K562 (cell line): ENCODE results near the gene COL16A1. TPM values are rescaled to one million over a fixed set of nuclear protein-coding genes. Genes with fewer than 3 reads are reported as not detected.

Source experiments
- ATAC-seq: fragments of 200-7000 bp; cut with Tn5 transposase; 3 replicates; pipeline ENCODE4 v1.9.1; 2020; ENCODE audit warnings: moderate library complexity
- BruUV-seq: library from RNA; stranded (reverse); fragments of 400-500 nt; replicated peaks from 2 replicates; lab custom pipeline; 2021; lab: Mats Ljungman, UMichigan
- CTCF ChIA-PET: fragments of 300-600 bp; formaldehyde crosslinking; extraction: SDS; loops from one replicate; lab custom pipeline; 2021; ENCODE audit warnings: low intra/inter-chr PET ratio; lab: Yijun Ruan, JAX
- POLR2A ChIA-PET: fragments of 300-600, 350-650 bp; sonication (Branson Sonifier 250); formaldehyde crosslinking; extraction: SDS; loops from one replicate; lab custom pipeline; 2021; ENCODE audit warnings: antibody characterized with exemption, inconsistent platforms; lab: Yijun Ruan, JAX
- DNase-seq, 4 experiments: peaks; one replicate each; pipeline versions ENCODE4 v3.0.0 to v3.0.0-alpha.2; 2011 to 2018; ENCODE audit warnings: low spot score in 3 of 4, mixed read lengths in 3 of 4; ENCODE audit errors: extremely low read depth in 1 of 4
- FAIRE-seq: peaks from 2 replicates; lab custom pipeline; 2011; peaks lifted over from hg19 to GRCh38; lab: Jason Lieb, UNC
- H2AFZ ChIP-seq: 2 replicates; pipeline ENCODE4 v1.6.0; 2011; ENCODE audit warnings: low read depth, low read length, control low read depth, inconsistent platforms
- H3K27ac ChIP-seq: fragments of 200-600 bp; 3 replicates; pipeline ENCODE4 v1.8.0; 2011; ENCODE audit warnings: low read depth, mild to moderate bottlenecking, control low read depth, inconsistent platforms, low read length, moderate library complexity, mixed read lengths; ENCODE audit errors: extremely low read depth
- H3K27me3 ChIP-seq, 2 experiments: fragments of 300-600 bp in 1 of 2; 2 replicates in 1 of 2; 3 replicates in 1 of 2; pipeline versions ENCODE4 v1.6.0 to v1.8.0; 2011; ENCODE audit warnings: inconsistent platforms in 2 of 2, low read length in 2 of 2, mild to moderate bottlenecking in 1 of 2, mixed read lengths in 1 of 2, moderate library complexity in 1 of 2; ENCODE audit not compliant: control insufficient read depth in 2 of 2, insufficient read depth in 2 of 2
- H3K36me3 ChIP-seq: fragments of 300-600 bp; 3 replicates; pipeline ENCODE4 v1.8.0; 2011; ENCODE audit warnings: mild to moderate bottlenecking, low read length, inconsistent platforms; ENCODE audit not compliant: control insufficient read depth, insufficient read depth
- H3K4me1 ChIP-seq, 2 experiments: fragments of 200-600 bp in 1 of 2; replicated peaks in 1 of 2; 2 replicates in 1 of 2; 3 replicates in 1 of 2; pipeline versions ENCODE4 v1.5.1 to v1.8.0; 2011; ENCODE audit warnings: inconsistent platforms in 2 of 2, low read length in 2 of 2, mild to moderate bottlenecking in 1 of 2, mixed read lengths in 1 of 2, moderate library complexity in 1 of 2; ENCODE audit not compliant: control insufficient read depth in 2 of 2, insufficient read depth in 2 of 2
- H3K4me2 ChIP-seq: 2 replicates; pipeline ENCODE4 v1.6.1; 2011; ENCODE audit warnings: low read length, control low read depth, inconsistent platforms, mixed read lengths; ENCODE audit not compliant: insufficient read depth
- H3K4me3 ChIP-seq: fragments of 200-600 bp; sonication (generic), shearing (Covaris generic); 2 replicates; pipeline ENCODE4 v1.5.1; 2016; ENCODE audit warnings: control low read depth, inconsistent platforms
- H3K79me2 ChIP-seq: fragments of 200-600 bp; 3 replicates; pipeline ENCODE4 v1.8.0; 2011; ENCODE audit warnings: low read length, inconsistent platforms; ENCODE audit not compliant: control insufficient read depth, insufficient read depth
- H3K9ac ChIP-seq, 2 experiments: 2 replicates each; pipeline versions ENCODE4 v1.6.0 to v1.6.1; 2011; ENCODE audit warnings: low read depth in 2 of 2, low read length in 2 of 2, control low read depth in 1 of 2, inconsistent platforms in 1 of 2, mild to moderate bottlenecking in 1 of 2, mixed read lengths in 1 of 2; ENCODE audit not compliant: insufficient read depth in 1 of 2
- H3K9me1 ChIP-seq: one replicate; pipeline ENCODE4 v1.6.0; 2011; ENCODE audit warnings: inconsistent platforms, mild to moderate bottlenecking, low read length, moderate library complexity; ENCODE audit not compliant: control insufficient read depth, insufficient read depth
- H3K9me3 ChIP-seq: replicated peaks from 2 replicates; pipeline ENCODE4 v1.5.1; 2011; ENCODE audit warnings: low read depth, low read length, inconsistent platforms; ENCODE audit not compliant: control insufficient read depth, insufficient read depth
- H4K20me1 ChIP-seq: replicated peaks from 2 replicates; pipeline ENCODE4 v1.6.1; 2011; ENCODE audit warnings: low read length, inconsistent platforms, mixed read lengths; ENCODE audit not compliant: control insufficient read depth, insufficient read depth
- ADNP ChIP-seq: fragments of 200-800 bp; sonication (Bioruptor generic); IDR thresholded peaks from 2 replicates; pipeline ENCODE4 v1.6.1; 2016; ENCODE audit warnings: missing genetic modification characterization, missing compliant biosample characterization
- FOXA1 ChIP-seq: fragments of 450-650 bp; IDR thresholded peaks from 2 replicates; pipeline ENCODE4 v1.6.1; 2016; ENCODE audit warnings: mild to moderate bottlenecking, borderline replicate concordance
- HOMEZ ChIP-seq: fragments of 250-450 bp; sonication (Bioruptor Pico); IDR thresholded peaks from 2 replicates; pipeline ENCODE4 v1.4.0; 2020; ENCODE audit warnings: mild to moderate bottlenecking, moderate library complexity
- KLF10 ChIP-seq: fragments of 250-450 bp; sonication (Bioruptor Pico); IDR thresholded peaks from 2 replicates; pipeline ENCODE4 v1.6.1; 2021; ENCODE audit warnings: matching md5 sums
- TFAM ChIP-seq: fragments of 250-450 bp; sonication (Bioruptor Pico); conservative IDR thresholded peaks from 2 replicates; pipeline ENCODE4 v1.5.0; 2021; ENCODE audit warnings: mild to moderate bottlenecking, moderate library complexity
- WGBS: fragments of 100-300 bp; shearing (Covaris generic); methylation state at CpG from one replicate; pipeline ENCODE4 v1.1.6; 2016; ENCODE audit warnings: low coverage, mixed read lengths; ENCODE audit not compliant: insufficient coverage; ENCODE audit errors: missing lambda C conversion rate; 5-methylcytosine and 5-hydroxymethylcytosine counted together
- in situ Hi-C: fragments of 300-500 bp; cut with MboI; formaldehyde crosslinking; loops from 4 replicates; pipeline ENCODE4 v1.15.0; 2018; ENCODE audit warnings: inconsistent platforms, mixed read lengths
- intact Hi-C: fragments of 100-400 bp; cut with micrococcal nuclease; formaldehyde crosslinking; loops from 2 replicates; pipeline ENCODE4 v1.14.2; 2022
- polyA plus RNA-seq, 8 experiments: library from polyadenylated mRNA; depleted of rRNA in 4 of 8; stranded (reverse) in 5 of 8; unstranded in 3 of 8; fragments of >200 nt; fragmentation: Nextera tagmentation in 2 of 8; fragmentation: Illumina TruSeq in 1 of 8; extraction: Ambion mirVana in 2 of 8; extraction: Trizol in 1 of 8; gene quantifications; 2 replicates each; pipeline versions ENCODE4 v1.2.1 to v1.2.3, GENCODE V29; 2011 to 2014; ENCODE audit warnings: inconsistent platforms in 1 of 8, missing spikeins in 1 of 8
- total RNA-seq, 7 experiments: library from RNA; depleted of rRNA in 6 of 7; stranded (reverse); fragments of >200 nt in 6 of 7; fragmentation: Illumina TruSeq in 2 of 7; extraction: Trizol in 2 of 7; gene quantifications; 2 replicates each; pipeline versions ENCODE4 v1.2.1 to v1.2.3, GENCODE V29; 2011 to 2021; ENCODE audit warnings: low replicate concordance in 1 of 7
- TF ChIP-seq, protein P1 (sequence below), 2 experiments: fragments of 450-650 bp in 1 of 2; IDR thresholded peaks; 2 replicates each; pipeline ENCODE4 v1.6.1; 2011 to 2017; ENCODE audit warnings: low read depth in 2 of 2, antibody characterized with exemption in 1 of 2, borderline replicate concordance in 1 of 2, low read length in 1 of 2, mild to moderate bottlenecking in 1 of 2, mixed read lengths in 1 of 2; ENCODE audit not compliant: control insufficient read depth in 1 of 2

The COL16A1 gene
- total and polyA plus RNA-seq, 9 of the 15 experiments (the other 6 are each of a cell fraction or from before 2014, with no cell fraction given), result 0.11 to 0.60 (median 0.11) TPM; not detected in 6

DNA sequence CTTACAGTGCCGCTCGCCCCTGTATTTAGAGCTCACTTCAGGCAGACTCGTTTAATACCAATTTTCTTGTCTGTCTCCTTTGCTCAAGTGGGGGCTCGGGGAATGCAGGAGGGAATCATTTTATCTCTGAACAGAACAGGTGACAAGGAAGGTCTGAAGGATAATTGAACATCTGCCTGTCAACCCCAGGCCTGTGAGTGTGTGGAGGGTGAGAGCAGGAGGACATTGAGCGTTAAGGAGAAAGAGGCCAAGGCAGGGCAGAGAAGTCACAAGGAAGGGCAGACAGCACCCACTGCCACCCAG is 49.4 kb downstream of the COL16A1 start:
- Histone ChIP-seq H3K27me3 (peaks cover 39 to 75% of the 10 kb centered on the region in 2 experiments; a peak in 4 of 5 replicates), H3K9me3 (no peaks in the 10 kb centered on the region), H3K79me2 (no peaks in the 10 kb centered on the region), H3K4me3 (no peak overlapping the region), H3K9me1 (no peaks in the 10 kb centered on the region), H3K27ac (no peak overlapping the region), H3K36me3 (no peaks in the 10 kb centered on the region), H2AFZ (no peak overlapping the region), H3K4me1 (no peaks in the 10 kb centered on the region), H3K9ac (no peak overlapping the region), H3K4me2 (no peak overlapping the region), H4K20me1 (peaks cover 4% of the 10 kb centered on the region; the same call in 1 of the 2 replicates)
- DNase-seq (no peak), ATAC-seq (no peak), FAIRE-seq (no peak)
- in situ Hi-C loops (no loop called here), intact Hi-C loops (no loop called here)
- TF ChIP-seq KLF10 (no peak), TFAM (CRISPR knock-in tag) (no peak), FOXA1 (no peak), HOMEZ (no peak), ADNP (no peak)
- TF ChIP-seq, protein P1, sequence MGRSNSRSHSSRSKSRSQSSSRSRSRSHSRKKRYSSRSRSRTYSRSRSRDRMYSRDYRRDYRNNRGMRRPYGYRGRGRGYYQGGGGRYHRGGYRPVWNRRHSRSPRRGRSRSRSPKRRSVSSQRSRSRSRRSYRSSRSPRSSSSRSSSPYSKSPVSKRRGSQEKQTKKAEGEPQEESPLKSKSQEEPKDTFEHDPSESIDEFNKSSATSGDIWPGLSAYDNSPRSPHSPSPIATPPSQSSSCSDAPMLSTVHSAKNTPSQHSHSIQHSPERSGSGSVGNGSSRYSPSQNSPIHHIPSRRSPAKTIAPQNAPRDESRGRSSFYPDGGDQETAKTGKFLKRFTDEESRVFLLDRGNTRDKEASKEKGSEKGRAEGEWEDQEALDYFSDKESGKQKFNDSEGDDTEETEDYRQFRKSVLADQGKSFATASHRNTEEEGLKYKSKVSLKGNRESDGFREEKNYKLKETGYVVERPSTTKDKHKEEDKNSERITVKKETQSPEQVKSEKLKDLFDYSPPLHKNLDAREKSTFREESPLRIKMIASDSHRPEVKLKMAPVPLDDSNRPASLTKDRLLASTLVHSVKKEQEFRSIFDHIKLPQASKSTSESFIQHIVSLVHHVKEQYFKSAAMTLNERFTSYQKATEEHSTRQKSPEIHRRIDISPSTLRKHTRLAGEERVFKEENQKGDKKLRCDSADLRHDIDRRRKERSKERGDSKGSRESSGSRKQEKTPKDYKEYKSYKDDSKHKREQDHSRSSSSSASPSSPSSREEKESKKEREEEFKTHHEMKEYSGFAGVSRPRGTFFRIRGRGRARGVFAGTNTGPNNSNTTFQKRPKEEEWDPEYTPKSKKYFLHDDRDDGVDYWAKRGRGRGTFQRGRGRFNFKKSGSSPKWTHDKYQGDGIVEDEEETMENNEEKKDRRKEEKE (IDR thresholded peaks at IDR 0.05; ENCODE audit: borderline replicate concordance in 1 of 2, control insufficient read depth in 1 of 2, low read depth in 2 of 2, low read length in 1 of 2), result no peak
- under 1% methylated on average over 5 of the region's 5 CpGs for WGBS
- BruUV-seq, result no TSS peak
- POLR2A ChIA-PET, result interaction anchor here (1.3 kb wide), 1 partner anchor 10 kb away, joined by 6 read pairs; the partner anchor contains the start of gene PEF1
- CTCF ChIA-PET, result no interaction called here
